ENCODE measurements around the gene DNMT3L. TPM values are rescaled to one million over a fixed set of nuclear protein-coding genes. Genes with fewer than 3 reads are reported as not detected.

DNMT3L gene
- total RNA-seq, 1 donor from 2014 or later: not detected

DNA sequence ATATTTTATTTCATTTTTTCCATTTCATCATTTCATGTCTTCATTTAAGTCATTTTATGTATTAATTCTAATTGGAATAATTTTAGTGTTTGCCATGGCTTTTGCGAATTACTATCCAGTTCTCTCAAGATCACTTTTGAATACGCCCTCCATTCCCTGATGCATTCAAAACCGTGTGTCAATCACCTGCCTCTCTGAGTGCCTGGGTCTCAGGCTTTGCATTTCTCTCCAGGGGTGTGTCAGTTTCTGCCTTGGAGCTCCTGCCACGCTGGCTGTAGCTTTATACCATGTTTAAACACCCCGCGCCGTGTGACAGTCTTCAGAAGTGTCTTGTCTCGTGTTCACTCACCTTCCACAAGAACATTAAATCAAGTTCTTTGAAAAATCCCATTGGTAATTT is 7.4 kb upstream of the DNMT3L start:
- TF ChIP-seq, protein P1, sequence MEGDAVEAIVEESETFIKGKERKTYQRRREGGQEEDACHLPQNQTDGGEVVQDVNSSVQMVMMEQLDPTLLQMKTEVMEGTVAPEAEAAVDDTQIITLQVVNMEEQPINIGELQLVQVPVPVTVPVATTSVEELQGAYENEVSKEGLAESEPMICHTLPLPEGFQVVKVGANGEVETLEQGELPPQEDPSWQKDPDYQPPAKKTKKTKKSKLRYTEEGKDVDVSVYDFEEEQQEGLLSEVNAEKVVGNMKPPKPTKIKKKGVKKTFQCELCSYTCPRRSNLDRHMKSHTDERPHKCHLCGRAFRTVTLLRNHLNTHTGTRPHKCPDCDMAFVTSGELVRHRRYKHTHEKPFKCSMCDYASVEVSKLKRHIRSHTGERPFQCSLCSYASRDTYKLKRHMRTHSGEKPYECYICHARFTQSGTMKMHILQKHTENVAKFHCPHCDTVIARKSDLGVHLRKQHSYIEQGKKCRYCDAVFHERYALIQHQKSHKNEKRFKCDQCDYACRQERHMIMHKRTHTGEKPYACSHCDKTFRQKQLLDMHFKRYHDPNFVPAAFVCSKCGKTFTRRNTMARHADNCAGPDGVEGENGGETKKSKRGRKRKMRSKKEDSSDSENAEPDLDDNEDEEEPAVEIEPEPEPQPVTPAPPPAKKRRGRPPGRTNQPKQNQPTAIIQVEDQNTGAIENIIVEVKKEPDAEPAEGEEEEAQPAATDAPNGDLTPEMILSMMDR (IDR thresholded peaks at IDR 0.05): no peak
- intact Hi-C loops (cut with DNase I): no loop called here
- H3K27me3 ChIP-seq: no peaks in the 10 kb centered on the region
- H3K9me3 ChIP-seq: no peaks in the 10 kb centered on the region
- no peak overlapping the region for H3K4me3 ChIP-seq
- H3K4me1 ChIP-seq: no peaks in the 10 kb centered on the region
- H3K36me3 ChIP-seq: no peaks in the 10 kb centered on the region
- no peak for DNase-seq (ENCODE audit: low spot score in 2 of 2)
- H3K27ac ChIP-seq: no peak overlapping the region

DNA sequence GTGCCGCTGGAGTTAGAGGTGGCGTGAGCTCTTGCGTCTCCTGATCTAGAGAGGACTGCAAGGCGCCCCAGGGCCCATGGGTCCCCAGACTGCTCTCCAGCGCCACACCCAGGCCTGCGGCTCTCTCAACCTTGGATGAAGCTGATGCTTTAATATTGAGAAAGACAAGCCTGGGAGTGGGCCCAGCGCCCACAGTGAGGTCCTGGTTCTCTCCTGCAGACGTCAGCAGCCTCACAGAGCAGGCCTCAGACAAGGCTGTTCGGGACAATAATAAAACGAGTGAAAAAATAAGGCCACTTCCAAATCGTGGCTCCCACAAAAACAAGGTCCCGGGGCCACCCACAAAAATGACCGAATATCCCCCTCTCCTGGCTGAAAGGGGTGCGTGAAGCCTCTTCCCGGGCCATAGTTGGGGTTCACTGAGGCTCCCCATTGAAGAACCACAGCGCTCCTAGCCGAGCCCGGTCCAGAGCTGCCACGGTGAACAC is 6.0 kb upstream of the DNMT3L start:
- Histone ChIP-seq H3K36me3 (no peaks in the 10 kb centered on the region), H3K27me3 (no peaks in the 10 kb centered on the region), H3K27ac (no peak overlapping the region), H3K4me3 (no peak overlapping the region), H3K4me1 (no peaks in the 10 kb centered on the region), H3K9me3 (no peaks in the 10 kb centered on the region)
- TF ChIP-seq, protein P1 (IDR thresholded peaks at IDR 0.05): no peak
- DNase-seq (ENCODE audit: low spot score in 2 of 2): no peak
- intact Hi-C loops (cut with DNase I): no loop called here

DNA sequence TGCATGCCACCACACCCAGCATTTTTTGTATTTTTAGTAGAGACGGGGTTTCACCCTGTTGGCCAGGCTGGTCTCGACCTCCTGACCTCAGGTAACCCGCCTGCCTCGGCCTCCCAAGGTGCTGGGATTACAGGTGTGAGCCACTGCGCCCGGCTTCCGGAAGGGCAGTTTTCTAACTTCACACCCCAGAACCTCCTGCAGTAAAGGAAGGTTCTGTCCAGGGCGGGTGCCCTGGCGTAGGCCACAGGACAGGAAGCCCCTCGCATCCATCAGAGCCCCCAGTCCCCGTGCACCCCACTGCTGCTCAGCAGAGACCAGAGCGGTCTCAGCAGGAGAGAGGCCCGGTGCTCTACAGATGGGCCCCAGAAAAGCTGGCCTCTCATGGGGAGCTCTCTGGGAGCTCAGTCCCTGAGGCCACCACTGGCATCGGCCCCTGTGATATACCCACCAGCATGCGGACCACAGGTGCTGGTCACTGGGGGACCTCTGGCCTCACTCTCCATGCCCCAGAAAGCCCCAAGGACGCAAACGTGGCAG is 4.1 kb upstream of the DNMT3L start:
- no peak for DNase-seq (ENCODE audit: low spot score in 2 of 2)
- intact Hi-C loops (cut with DNase I): no loop called here
- Histone ChIP-seq H3K36me3 (no peaks in the 10 kb centered on the region), H3K4me1 (no peaks in the 10 kb centered on the region), H3K27me3 (no peaks in the 10 kb centered on the region), H3K4me3 (no peak overlapping the region), H3K27ac (no peak overlapping the region), H3K9me3 (no peaks in the 10 kb centered on the region)
- TF ChIP-seq, protein P1 (IDR thresholded peaks at IDR 0.05): no peak

DNA sequence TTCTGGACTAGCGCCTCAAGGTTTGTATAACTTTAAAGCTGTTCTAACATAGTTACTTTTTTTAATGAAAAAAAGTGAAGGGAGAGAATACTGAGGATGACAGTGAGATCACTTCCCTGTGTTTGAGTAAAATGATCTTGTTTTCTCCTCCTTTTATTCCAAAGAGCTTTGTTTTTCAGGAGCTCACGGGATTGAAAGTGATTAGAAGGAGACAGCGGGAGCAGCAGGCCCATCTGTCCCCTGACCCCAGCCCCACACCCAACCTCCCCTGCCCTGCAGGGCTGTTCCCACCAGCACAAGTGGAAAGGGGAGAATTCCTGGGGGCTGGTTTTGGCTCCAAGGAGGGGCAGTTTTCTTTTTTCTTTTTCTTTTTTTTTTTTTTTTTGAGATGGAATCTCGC is 2.1 kb upstream of the DNMT3L start:
- intact Hi-C loops (cut with DNase I): no loop called here
- TF ChIP-seq, protein P1 (IDR thresholded peaks at IDR 0.05): no peak
- no peak for DNase-seq (ENCODE audit: low spot score in 2 of 2)
- no peaks in the 10 kb centered on the region for H3K36me3 ChIP-seq
- no peaks in the 10 kb centered on the region for H3K4me1 ChIP-seq
- H3K9me3 ChIP-seq: peaks cover 0 to 5% of the 10 kb centered on the region in 2 donors
- H3K4me3 ChIP-seq: no peak overlapping the region
- H3K27me3 ChIP-seq: no peaks in the 10 kb centered on the region
- H3K27ac ChIP-seq: no peak overlapping the region

DNA sequence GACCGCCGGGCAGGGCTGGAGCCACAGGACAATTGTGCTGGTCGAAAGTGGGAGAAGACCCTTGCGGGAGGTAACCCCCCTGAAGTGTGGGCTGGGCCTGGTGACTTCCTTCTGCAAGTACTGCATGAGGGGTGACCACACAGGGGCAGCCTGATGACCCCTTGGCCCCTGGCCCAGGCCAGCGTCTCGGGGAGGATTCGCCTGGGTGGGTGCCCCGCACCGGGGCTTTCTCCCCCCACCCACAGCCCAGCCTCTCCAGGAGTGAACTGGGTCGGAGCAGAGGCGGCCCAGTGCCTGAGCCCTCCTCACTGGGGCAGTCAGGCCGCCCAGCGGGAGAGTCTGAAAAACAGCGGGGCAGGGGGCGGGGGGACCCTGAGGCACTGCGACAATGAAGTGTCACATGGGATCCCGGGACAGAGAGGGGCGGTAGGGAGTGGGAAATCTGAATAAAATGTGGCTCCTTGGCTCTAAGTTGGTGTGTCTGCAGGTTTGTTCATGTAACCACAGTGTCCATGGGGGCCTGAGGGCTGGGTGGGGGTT is 1.6 kb upstream of the DNMT3L start:
- no peak for DNase-seq (ENCODE audit: low spot score in 2 of 2)
- Histone ChIP-seq H3K36me3 (no peaks in the 10 kb centered on the region), H3K27ac (no peak overlapping the region), H3K4me1 (no peaks in the 10 kb centered on the region), H3K9me3 (peaks cover 0 to 5% of the 10 kb centered on the region in 2 donors), H3K4me3 (no peak overlapping the region), H3K27me3 (no peaks in the 10 kb centered on the region)
- TF ChIP-seq, protein P1 (IDR thresholded peaks at IDR 0.05): no peak
- intact Hi-C loops (cut with DNase I): no loop called here

Data from ascending aorta (tissue), 2 donors.